ENCODE data around the gene PPIE.
"Not testable (repeated sequence)": the region's sequence is repeated elsewhere in the genome, so short reads cannot be mapped to it uniquely, and the experiment has no call there.

GRCh38 chr1:39769502-39769901, 30.8 kb downstream of the PPIE start:
- TF ChIP-seq POLR2A, CTCF, EP300 (IDR thresholded peaks at IDR 0.05): not testable (repeated sequence)

Measured in gastroesophageal sphincter (tissue), 3 donors.